Measurements from ENCODE around the gene SBNO2. TPM values are rescaled to one million over a fixed set of nuclear protein-coding genes. Genes with fewer than 3 reads are reported as not detected.

Gene SBNO2
- total RNA-seq, 1 experiment from 2014 or later, result 123 TPM

DNA sequence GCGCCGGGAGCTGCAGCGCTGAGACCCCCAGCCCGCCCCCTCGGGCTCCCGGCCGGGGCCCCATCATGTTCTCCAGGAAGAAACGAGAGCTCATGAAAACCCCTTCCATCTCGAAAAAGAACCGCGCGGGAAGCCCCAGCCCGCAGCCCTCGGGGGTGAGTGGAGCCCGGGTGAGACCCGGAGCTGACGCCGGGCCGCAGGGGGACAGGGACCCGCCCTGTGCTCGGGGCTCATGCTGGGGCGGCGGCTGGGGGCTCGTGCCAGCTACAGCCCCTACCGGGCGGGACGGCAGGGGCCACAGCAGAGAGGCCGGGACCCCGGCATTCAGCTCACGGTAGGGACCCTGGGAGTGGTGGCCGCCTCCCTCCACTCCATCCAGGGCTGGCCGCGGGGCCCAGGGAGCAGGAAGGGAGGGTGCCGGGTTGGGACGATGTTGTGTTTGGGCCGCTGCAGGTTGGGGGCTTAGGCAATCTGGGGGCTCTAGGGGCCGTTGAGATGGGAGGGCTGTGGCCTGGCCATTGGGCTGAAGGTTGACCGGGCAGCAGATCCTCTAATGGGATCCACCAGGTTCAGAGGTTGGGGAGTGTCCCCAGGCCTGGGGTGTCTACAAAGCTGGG, 106.6 kb downstream of the SBNO2 start:
- H3K27me3 Mint-ChIP-seq (ENCODE audit: insufficient read depth, unreplicated experiment), result no peaks in the 10 kb centered on the region
- no peaks in the 10 kb centered on the region for H3K9me3 Mint-ChIP-seq (ENCODE audit: unreplicated experiment)
- H3K4me3 Mint-ChIP-seq (ENCODE audit: unreplicated experiment), result peak overlapping the region; percentile 72
- no peak for DNase-seq (ENCODE audit: unreplicated experiment)
- intact Hi-C loops (cut with micrococcal nuclease), result loop anchor here (5.0 kb wide), 1 partner anchor 35 kb away; the partner anchor contains the start of gene GPX4
- H3K27ac Mint-ChIP-seq (ENCODE audit: low read depth, unreplicated experiment), result no peak overlapping the region
- POLR2A ChIA-PET, result interaction anchor here (0.7 to 4.8 kb wide), 8 partner anchors 17 to 202 kb away, joined by 3 to 31 read pairs (median 5); partner anchors contain the start of genes CIRBP, CNN2 and GPX4
- peaks cover 6% of the 10 kb centered on the region for H3K36me3 Mint-ChIP-seq (ENCODE audit: insufficient read depth, unreplicated experiment)
- CTCF ChIA-PET, result interaction anchor here (0.7 to 0.8 kb wide), 3 partner anchors 11 to 38 kb away, joined by 3 to 5 read pairs (median 5); no protein-coding TSS in a partner anchor
- BruUV-seq (replicated peaks), result no TSS peak
- TF ChIP-seq, protein P1, sequence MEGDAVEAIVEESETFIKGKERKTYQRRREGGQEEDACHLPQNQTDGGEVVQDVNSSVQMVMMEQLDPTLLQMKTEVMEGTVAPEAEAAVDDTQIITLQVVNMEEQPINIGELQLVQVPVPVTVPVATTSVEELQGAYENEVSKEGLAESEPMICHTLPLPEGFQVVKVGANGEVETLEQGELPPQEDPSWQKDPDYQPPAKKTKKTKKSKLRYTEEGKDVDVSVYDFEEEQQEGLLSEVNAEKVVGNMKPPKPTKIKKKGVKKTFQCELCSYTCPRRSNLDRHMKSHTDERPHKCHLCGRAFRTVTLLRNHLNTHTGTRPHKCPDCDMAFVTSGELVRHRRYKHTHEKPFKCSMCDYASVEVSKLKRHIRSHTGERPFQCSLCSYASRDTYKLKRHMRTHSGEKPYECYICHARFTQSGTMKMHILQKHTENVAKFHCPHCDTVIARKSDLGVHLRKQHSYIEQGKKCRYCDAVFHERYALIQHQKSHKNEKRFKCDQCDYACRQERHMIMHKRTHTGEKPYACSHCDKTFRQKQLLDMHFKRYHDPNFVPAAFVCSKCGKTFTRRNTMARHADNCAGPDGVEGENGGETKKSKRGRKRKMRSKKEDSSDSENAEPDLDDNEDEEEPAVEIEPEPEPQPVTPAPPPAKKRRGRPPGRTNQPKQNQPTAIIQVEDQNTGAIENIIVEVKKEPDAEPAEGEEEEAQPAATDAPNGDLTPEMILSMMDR (IDR thresholded peaks at IDR 0.05; ENCODE audit: unreplicated experiment), result no peak
- H3K4me1 Mint-ChIP-seq (ENCODE audit: insufficient read depth, unreplicated experiment), result peaks cover 23% of the 10 kb centered on the region

GRCh38 chr19:1066748-1067340, 107.2 kb downstream of the SBNO2 start, which contains the start of gene ARHGAP45:
ARHGAP45 (plus strand) TSS chr19:1067167; CDS start chr19:1067406, 239 bp downstream.
- BruUV-seq (replicated peaks), result no TSS peak
- peak; percentile 35 for DNase-seq (ENCODE audit: unreplicated experiment)
- peaks cover 6% of the 10 kb centered on the region for H3K36me3 Mint-ChIP-seq (ENCODE audit: insufficient read depth, unreplicated experiment)
- POLR2A ChIA-PET, result interaction anchor here (0.5 to 4.8 kb wide), 8 partner anchors 18 to 202 kb away, joined by 3 to 31 read pairs (median 5); partner anchors contain the start of genes CIRBP, CNN2 and GPX4
- peaks cover 23% of the 10 kb centered on the region for H3K4me1 Mint-ChIP-seq (ENCODE audit: insufficient read depth, unreplicated experiment)
- H3K27me3 Mint-ChIP-seq (ENCODE audit: insufficient read depth, unreplicated experiment), result no peaks in the 10 kb centered on the region
- H3K9me3 Mint-ChIP-seq (ENCODE audit: unreplicated experiment), result no peaks in the 10 kb centered on the region
- TF ChIP-seq, protein P1 (IDR thresholded peaks at IDR 0.05; ENCODE audit: unreplicated experiment), result no peak
- intact Hi-C loops (cut with micrococcal nuclease), result loop anchor here (5.0 kb wide), 1 partner anchor 35 kb away; the partner anchor contains the start of gene GPX4
- CTCF ChIA-PET, result interaction anchor here (0.7 to 1.0 kb wide), 3 partner anchors 10 to 89 kb away, joined by 3 to 5 read pairs (median 5); no protein-coding TSS in a partner anchor
- H3K27ac Mint-ChIP-seq (ENCODE audit: low read depth, unreplicated experiment), result peak within 1 kb of the TSS; percentile 77
- H3K4me3 Mint-ChIP-seq (ENCODE audit: unreplicated experiment), result peak within 1 kb of the TSS; percentile 72

DNA sequence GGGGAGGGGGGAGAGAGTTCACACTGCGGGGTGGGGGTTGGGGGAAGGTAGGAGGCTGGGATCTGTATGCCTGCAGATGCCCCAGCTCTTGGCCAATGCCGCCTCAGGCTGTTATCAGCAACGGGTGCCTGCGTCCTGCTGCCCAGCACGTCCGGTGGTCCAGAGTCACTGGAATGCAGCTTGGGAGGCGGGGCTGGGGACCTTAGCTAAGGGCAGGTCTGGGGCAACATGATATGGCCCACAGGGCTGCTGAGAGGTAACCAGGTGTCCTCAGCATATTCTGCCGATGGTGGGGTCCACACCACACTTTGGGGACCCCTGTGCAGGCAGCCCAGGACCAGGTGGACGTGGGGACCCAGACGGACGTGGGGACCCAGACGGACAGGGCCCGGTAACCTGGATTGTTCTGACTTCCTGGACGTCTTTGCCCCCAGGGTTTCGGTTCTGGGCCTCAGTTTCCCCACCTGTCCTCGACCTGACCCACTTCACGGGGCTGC, 107.8 kb downstream of the SBNO2 start:
- Mint-ChIP-seq H3K27me3 (ENCODE audit: insufficient read depth, unreplicated experiment) (no peaks in the 10 kb centered on the region), H3K4me3 (ENCODE audit: unreplicated experiment) (peak overlapping the region; percentile 72), H3K36me3 (ENCODE audit: insufficient read depth, unreplicated experiment) (peaks cover 6% of the 10 kb centered on the region), H3K9me3 (ENCODE audit: unreplicated experiment) (no peaks in the 10 kb centered on the region), H3K27ac (ENCODE audit: low read depth, unreplicated experiment) (peak overlapping the region; percentile 77), H3K4me1 (ENCODE audit: insufficient read depth, unreplicated experiment) (peaks cover 23% of the 10 kb centered on the region)
- CTCF ChIA-PET, result interaction anchor here (1.0 to 2.0 kb wide), 2 partner anchors 27 to 89 kb away, joined by 3 to 9 read pairs; no protein-coding TSS in a partner anchor
- intact Hi-C loops (cut with micrococcal nuclease), result loop anchor here (5.0 kb wide), 1 partner anchor 36 kb away; the partner anchor contains the start of gene GPX4
- BruUV-seq (replicated peaks), result no TSS peak
- peak; percentile 39 for DNase-seq (ENCODE audit: unreplicated experiment)
- POLR2A ChIA-PET, result interaction anchor here (0.5 to 4.8 kb wide), 5 partner anchors 9 to 39 kb away, joined by 3 to 31 read pairs (median 20); partner anchors contain the start of genes CNN2 and GPX4
- TF ChIP-seq, protein P1 (IDR thresholded peaks at IDR 0.05; ENCODE audit: unreplicated experiment), result no peak

All from MCF 10A (cell line).